HUES64 (cell line): ENCODE results near the gene CXCL3.

Experiments used
- H3K27ac ChIP-seq: 2 replicates; pipeline ENCODE4 v1.7.0; 2013; ENCODE audit warnings: low read depth, low read length, inconsistent platforms
- H3K27me3 ChIP-seq: 2 replicates; pipeline ENCODE4 v1.6.1; 2013; ENCODE audit warnings: mild to moderate bottlenecking, low read length; ENCODE audit not compliant: insufficient read depth
- H3K36me3 ChIP-seq: 2 replicates; pipeline ENCODE4 v1.6.1; 2013; ENCODE audit warnings: mild to moderate bottlenecking, low read length; ENCODE audit not compliant: insufficient read depth
- H3K4me1 ChIP-seq: 2 replicates; pipeline ENCODE4 v1.6.1; 2013; ENCODE audit warnings: mild to moderate bottlenecking, low read length, moderate library complexity; ENCODE audit not compliant: insufficient read depth
- H3K4me3 ChIP-seq: 2 replicates; pipeline ENCODE4 v1.5.1; 2013; ENCODE audit warnings: mild to moderate bottlenecking, low read length, moderate library complexity
- H3K9ac ChIP-seq: 2 replicates; pipeline ENCODE4 v1.6.1; 2013; ENCODE audit warnings: mild to moderate bottlenecking, low read depth, low read length
- H3K9me3 ChIP-seq: 2 replicates; pipeline ENCODE4 v1.6.1; 2013; ENCODE audit warnings: low read depth, low read length; ENCODE audit not compliant: insufficient read depth
- WGBS: fragments of 150-250, 120-280 bp; methylation state at CpG from one replicate; pipeline ENCODE4 v1.1.7; 2013; ENCODE audit warnings: missing lambda C conversion rate; 5-methylcytosine and 5-hydroxymethylcytosine counted together

CXCL3 gene

DNA sequence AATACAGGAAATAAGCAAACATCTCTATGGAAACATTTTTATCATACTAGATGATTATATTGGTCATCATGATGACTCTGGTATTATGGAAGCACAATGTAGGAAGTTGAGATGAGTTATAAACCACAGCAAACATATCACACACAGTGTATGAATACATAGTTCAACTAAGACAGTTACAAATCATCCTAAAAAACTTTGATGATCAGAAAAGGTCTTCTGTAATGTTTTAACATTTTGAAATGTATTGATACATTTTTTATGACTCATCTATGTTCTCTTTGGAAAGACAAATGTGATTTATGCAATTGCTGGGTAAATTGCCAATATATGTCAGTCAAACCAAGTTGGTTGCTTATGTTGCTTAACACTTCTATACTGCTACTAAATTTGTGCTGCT lies 4.8 kb downstream of the CXCL3 start:
- peaks cover 11% of the 10 kb centered on the region for H3K4me1 ChIP-seq
- H3K27me3 ChIP-seq: peaks cover 5% of the 10 kb centered on the region; the same call in 1 of the 2 replicates
- no peaks in the 10 kb centered on the region for H3K9me3 ChIP-seq
- no peak overlapping the region for H3K27ac ChIP-seq
- no peak overlapping the region for H3K4me3 ChIP-seq
- no peaks in the 10 kb centered on the region for H3K36me3 ChIP-seq
- no peak overlapping the region for H3K9ac ChIP-seq

DNA sequence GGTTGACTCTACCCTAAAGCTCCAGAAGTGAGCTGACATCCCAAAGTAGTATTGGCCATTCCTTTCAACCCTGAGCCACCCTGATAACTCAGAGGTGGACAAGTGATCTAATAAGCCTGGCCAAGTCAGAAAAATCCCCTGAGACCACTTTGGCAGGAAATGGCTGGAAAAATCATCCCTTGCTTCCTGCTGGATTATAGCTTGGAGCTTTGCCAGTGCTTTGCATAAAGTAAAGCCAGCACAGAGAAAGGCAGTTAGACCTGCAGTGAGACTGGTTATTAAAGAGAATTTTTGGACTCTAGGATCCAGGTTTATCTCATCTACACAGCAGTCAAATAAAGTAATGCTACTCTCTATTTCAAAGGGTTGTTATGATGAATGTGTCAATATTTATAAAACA lies 6.4 kb downstream of the CXCL3 start:
- peaks cover 3% of the 10 kb centered on the region; the same call in 1 of the 2 replicates for H3K4me1 ChIP-seq
- H3K36me3 ChIP-seq: no peaks in the 10 kb centered on the region
- no peaks in the 10 kb centered on the region for H3K9me3 ChIP-seq
- H3K4me3 ChIP-seq: no peak overlapping the region
- no peaks in the 10 kb centered on the region for H3K27me3 ChIP-seq
- H3K9ac ChIP-seq: no peak overlapping the region
- no peak overlapping the region for H3K27ac ChIP-seq

DNA sequence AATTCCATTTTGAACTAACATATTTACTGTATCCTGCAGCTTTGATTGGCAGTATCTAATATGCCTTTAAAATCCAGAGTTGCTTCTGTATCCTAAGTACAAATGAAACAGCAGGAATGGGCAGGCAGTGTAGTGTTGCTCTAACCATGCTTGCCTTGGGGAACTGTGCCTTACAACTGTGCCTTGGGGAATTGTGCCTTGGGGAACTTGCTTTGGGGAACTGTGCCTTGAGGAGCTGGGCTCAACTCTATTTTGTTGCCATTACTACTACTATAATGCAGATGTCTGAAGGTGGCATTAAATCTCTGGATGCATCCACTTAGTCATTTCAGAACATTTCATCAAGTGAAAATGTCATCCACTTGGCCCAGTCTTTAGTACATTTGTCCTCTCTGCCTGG lies 6.9 kb downstream of the CXCL3 start:
- no peak overlapping the region for H3K9ac ChIP-seq
- no peak overlapping the region for H3K4me3 ChIP-seq
- no peaks in the 10 kb centered on the region for H3K9me3 ChIP-seq
- no peaks in the 10 kb centered on the region for H3K36me3 ChIP-seq
- H3K4me1 ChIP-seq: no peaks in the 10 kb centered on the region; the same call in 1 of the 2 replicates
- H3K27me3 ChIP-seq: no peaks in the 10 kb centered on the region
- H3K27ac ChIP-seq: no peak overlapping the region

DNA sequence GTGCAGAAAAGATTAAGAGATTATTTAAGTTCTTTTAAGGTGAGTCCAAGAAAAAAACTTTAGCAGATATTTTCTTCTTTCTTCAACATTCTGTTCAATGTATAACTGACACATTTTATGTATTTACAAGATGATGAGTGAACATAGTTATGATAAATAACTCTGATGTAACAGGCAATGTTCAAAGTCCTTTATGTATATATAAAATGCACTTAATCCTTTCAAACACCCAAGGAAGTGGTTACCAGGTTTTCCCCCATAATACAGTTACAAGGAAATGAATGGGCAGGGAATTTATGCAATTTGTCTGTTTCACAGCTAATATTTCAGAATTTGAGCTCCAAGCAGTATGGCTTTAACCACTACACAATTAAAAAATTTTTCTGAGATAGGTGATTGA lies 8.2 kb downstream of the CXCL3 start:
- H3K27ac ChIP-seq: no peak overlapping the region

DNA sequence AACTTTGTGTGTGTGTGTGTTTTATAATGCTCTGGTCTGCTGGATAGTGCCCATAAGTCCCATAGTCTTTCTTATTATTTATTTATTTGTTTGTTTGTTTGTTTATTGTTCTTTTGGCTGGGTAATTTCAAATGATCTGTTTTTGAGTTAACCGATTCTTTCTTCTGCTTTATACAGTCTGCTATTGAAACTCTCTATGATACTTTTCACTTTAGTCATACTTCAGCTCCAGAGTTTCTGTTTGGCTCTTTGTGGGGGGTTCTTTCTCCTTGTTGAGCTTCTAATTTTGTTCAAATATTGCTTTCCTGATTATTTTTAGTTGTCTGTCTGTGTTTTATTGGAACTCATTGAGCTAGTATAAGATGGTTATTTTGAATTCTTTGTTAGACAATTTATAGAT lies 10.0 kb downstream of the CXCL3 start:
- Histone ChIP-seq H3K9ac (no peak overlapping the region), H3K4me1 (no peaks in the 10 kb centered on the region), H3K27me3 (no peaks in the 10 kb centered on the region), H3K4me3 (no peak overlapping the region), H3K9me3 (no peaks in the 10 kb centered on the region), H3K27ac (no peak overlapping the region), H3K36me3 (no peaks in the 10 kb centered on the region)
- WGBS: 0% methylated on average over 1 of the region's 1 CpG

More for the DNA sequence above, 8.2 kb downstream of the CXCL3 start:
- Histone ChIP-seq H3K27me3 (no peaks in the 10 kb centered on the region), H3K9me3 (no peaks in the 10 kb centered on the region), H3K4me3 (no peak overlapping the region), H3K4me1 (no peaks in the 10 kb centered on the region), H3K36me3 (no peaks in the 10 kb centered on the region), H3K9ac (no peak overlapping the region)

DNA sequence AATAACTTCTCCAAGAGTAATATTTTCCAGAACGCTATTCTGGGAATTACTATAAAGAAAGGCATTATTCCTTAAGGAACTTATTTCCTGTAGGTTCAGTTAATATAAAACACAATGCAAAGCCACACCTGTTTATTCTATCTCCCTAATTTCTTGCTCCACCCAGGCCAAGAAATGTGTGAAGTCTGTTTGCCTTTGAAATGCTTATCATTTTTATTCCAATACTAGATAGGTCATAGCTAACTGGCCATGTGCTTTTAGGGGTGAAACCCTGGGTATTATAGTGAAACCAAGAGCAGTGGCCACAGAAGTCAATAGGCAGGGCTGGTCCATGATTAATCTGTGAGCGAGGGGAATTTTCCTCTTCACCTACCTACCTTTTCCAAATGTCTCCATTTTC lies 14.8 kb downstream of the CXCL3 start:
- WGBS: 96% methylated on average over 1 of the region's 2 CpGs

DNA sequence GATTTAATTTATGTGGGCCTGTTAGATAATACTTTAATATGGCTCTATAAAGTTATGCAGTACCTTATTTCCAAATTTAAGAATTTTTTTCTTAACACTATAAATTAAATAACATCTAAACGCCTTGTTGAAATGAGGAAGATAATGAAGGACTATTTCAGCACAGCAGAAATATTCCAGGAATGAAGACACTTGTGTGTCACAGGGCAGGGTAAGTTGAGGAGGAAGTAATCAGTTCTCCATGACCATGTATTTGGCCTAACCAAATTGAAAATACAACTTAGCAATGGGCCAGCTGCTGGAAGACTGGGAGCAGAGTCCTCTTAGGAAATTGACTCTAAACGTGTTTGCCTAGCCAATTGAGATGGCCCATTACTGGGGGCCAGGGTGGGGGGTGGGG lies 16.9 kb downstream of the CXCL3 start:
- Histone ChIP-seq H3K9me3 (no peaks in the 10 kb centered on the region), H3K4me3 (no peak overlapping the region), H3K4me1 (peaks cover 2% of the 10 kb centered on the region; the same call in 1 of the 2 replicates), H3K36me3 (no peaks in the 10 kb centered on the region), H3K27me3 (no peaks in the 10 kb centered on the region), H3K9ac (no peak overlapping the region), H3K27ac (no peak overlapping the region)
- 92% methylated on average over 2 of the region's 2 CpGs for WGBS

More for the DNA sequence above, 14.8 kb downstream of the CXCL3 start:
- no peak overlapping the region for H3K27ac ChIP-seq
- H3K9me3 ChIP-seq: no peaks in the 10 kb centered on the region
- H3K4me3 ChIP-seq: no peak overlapping the region
- H3K36me3 ChIP-seq: no peaks in the 10 kb centered on the region
- H3K27me3 ChIP-seq: no peaks in the 10 kb centered on the region
- H3K4me1 ChIP-seq: no peaks in the 10 kb centered on the region
- no peak overlapping the region for H3K9ac ChIP-seq

DNA sequence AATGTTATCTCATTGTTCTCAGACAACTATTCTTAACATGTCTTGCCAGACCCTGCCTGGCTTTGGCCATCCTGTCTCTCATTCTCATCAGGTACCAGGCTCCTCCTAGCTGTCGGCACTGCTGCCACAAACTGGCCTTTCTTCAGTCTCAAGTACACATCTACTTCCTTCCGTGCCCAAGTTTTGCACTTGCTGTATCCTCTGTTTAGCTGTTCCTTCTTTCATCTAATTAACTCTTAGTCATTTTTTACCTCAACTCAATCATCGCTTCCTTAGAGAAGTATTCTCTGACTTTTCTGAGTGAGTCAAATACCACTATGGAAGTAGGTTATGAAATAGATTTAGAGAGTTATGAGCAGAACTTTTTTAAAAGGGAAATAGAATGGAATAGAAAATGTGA lies 19.7 kb downstream of the CXCL3 start:
- peaks cover 14% of the 10 kb centered on the region for H3K4me1 ChIP-seq
- H3K9ac ChIP-seq: no peak overlapping the region
- no peak overlapping the region for H3K27ac ChIP-seq
- WGBS: 87% methylated on average over 3 of the region's 3 CpGs
- no peak overlapping the region for H3K4me3 ChIP-seq
- no peaks in the 10 kb centered on the region for H3K27me3 ChIP-seq
- no peaks in the 10 kb centered on the region for H3K9me3 ChIP-seq
- H3K36me3 ChIP-seq: no peaks in the 10 kb centered on the region

DNA sequence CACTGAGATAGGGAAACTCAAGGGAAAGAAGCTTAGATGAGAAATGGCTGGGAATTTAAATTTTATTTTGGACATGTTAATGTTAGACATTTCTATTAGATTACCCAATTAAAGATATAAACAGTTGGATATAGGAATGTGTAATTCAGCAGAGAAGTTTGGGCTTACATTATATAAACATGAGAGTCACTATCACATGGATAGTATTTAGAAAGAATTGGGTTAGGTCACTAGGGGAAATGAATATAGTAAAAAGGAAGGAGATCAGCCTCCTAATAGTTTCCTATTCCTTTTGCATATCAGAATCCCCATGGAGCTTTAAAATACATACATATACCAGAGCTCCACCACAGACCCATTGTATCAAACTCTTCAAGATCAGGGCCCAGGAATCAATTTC lies 20.4 kb downstream of the CXCL3 start:
- no peaks in the 10 kb centered on the region for H3K27me3 ChIP-seq
- H3K27ac ChIP-seq: no peak overlapping the region
- H3K36me3 ChIP-seq: no peaks in the 10 kb centered on the region
- peaks cover 14% of the 10 kb centered on the region for H3K4me1 ChIP-seq
- no peak overlapping the region for H3K9ac ChIP-seq
- no peak overlapping the region for H3K4me3 ChIP-seq
- no peaks in the 10 kb centered on the region for H3K9me3 ChIP-seq

DNA sequence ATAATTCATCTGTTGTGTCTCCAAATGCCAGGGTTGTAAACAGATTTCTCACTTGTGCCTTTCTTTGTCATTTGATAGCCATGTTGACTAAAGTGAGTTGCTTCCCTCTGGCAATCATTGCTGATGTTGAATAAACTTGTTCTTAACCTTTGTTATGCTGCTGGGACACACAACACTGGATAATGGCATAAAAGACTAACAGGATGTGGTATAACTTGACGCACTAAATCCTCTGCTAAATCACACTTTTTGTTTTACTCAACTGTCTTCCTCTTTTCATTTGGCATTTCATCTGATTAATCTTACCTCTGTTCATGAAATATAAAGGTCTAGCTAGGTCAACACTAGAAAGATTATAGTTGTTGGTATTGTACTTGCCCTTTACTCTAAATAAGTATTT lies 22.4 kb downstream of the CXCL3 start:
- no peaks in the 10 kb centered on the region for H3K36me3 ChIP-seq
- WGBS: 43% methylated on average over 1 of the region's 1 CpG
- no peak overlapping the region for H3K9ac ChIP-seq

DNA sequence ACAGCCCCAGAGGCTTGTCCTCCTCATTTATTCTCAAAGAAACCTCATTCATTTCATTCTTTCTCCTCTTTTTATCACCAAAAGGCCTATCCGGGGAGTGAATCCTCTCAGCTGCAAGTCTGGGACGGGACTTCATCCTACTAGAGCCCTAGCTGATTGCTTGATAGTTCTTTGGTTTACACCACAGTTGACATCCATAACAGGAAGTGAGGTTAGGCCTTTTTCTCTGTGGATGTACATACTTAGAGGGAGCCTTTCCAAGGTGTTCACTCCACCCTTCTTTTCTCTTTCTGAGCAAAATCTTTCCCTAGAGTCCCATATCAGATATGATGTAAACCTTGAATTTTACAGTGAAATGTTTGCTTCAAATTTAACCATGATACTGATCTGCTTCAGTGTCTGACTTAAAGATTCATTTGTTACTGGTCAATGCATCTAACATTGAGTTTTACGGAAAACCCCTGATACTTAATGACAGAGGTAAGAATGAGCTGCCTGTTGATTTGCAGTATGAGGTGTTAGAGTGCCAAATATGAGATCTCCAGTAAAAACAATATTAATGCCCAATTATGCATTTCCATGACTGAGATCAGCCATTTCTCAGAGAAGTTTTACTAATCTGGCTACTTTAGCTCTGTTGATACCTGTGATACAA lies 23.2 kb downstream of the CXCL3 start:
- H3K36me3 ChIP-seq: no peaks in the 10 kb centered on the region
- H3K9ac ChIP-seq: no peak overlapping the region
- H3K4me1 ChIP-seq: peaks cover 14% of the 10 kb centered on the region
- H3K27me3 ChIP-seq: no peaks in the 10 kb centered on the region
- H3K27ac ChIP-seq: no peak overlapping the region
- H3K4me3 ChIP-seq: no peak overlapping the region
- WGBS: 97% methylated on average over 3 of the region's 3 CpGs
- no peaks in the 10 kb centered on the region for H3K9me3 ChIP-seq

More for the DNA sequence above, 22.4 kb downstream of the CXCL3 start:
- Histone ChIP-seq H3K4me3 (no peak overlapping the region), H3K27ac (no peak overlapping the region), H3K27me3 (no peaks in the 10 kb centered on the region), H3K4me1 (peaks cover 14% of the 10 kb centered on the region), H3K9me3 (no peaks in the 10 kb centered on the region)

DNA sequence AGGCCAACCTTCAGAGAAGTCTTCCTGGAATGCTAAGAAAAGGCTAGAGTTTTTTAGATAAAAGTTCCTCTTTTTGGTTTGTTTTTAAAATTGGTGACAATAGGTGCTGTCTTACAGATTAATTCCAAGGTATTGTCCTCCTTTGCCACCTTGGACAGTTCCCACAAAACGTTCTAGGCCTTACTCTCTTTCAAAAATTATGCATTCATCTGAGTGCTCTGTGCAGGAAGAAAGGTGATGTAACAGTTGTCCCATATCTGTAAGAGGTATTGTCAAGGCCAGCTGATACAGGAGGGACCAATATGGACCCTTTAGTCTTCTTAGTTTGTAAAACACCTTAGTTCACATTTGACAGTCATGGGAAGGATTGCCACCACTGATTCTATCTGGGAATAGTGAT lies 24.2 kb downstream of the CXCL3 start:
- 80% methylated on average over 1 of the region's 1 CpG for WGBS
- no peak overlapping the region for H3K27ac ChIP-seq

More for the DNA sequence above, 24.2 kb downstream of the CXCL3 start:
- Histone ChIP-seq H3K36me3 (no peaks in the 10 kb centered on the region), H3K4me3 (no peak overlapping the region), H3K9me3 (no peaks in the 10 kb centered on the region), H3K27me3 (no peaks in the 10 kb centered on the region), H3K4me1 (peaks cover 14% of the 10 kb centered on the region), H3K9ac (no peak overlapping the region)
